ENCODE results near the gene ASIC1. TPM values are rescaled to one million over a fixed set of nuclear protein-coding genes. Genes with fewer than 3 reads are reported as not detected.
"Not testable (repeated sequence)": the region's sequence is repeated elsewhere in the genome, so short reads cannot be mapped to it uniquely, and the experiment has no call there.

Gene ASIC1
- total and polyA plus RNA-seq, 7 donors, result 0.20 to 0.82 (median 0.32) TPM

DNA sequence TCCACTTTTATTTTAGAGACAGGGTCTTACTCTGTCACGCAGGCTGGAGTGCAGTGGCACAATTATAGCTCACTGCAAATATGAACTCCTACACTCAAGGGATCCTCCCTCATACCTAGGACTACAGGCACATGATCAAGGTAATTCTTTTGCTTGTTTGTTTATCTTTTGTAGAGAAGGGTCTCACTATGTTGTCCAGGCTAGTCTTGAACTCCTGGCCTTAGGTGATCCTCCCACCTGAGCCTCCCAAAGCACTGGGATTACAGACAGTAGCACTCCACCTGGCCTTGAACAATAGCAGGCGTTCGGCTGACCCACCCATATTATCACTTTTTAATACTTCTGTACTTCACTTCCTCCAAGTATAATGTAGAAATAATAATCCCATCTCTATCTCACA lies 30.7 kb upstream of the ASIC1 start:
- no peak for ATAC-seq
- H3K27me3 ChIP-seq (ENCODE audit: insufficient read depth in 3 of 3, low read length in 2 of 3), result no peaks in the 10 kb centered on the region
- H3K4me1 ChIP-seq, result no peaks in the 10 kb centered on the region
- TF ChIP-seq, protein P1, sequence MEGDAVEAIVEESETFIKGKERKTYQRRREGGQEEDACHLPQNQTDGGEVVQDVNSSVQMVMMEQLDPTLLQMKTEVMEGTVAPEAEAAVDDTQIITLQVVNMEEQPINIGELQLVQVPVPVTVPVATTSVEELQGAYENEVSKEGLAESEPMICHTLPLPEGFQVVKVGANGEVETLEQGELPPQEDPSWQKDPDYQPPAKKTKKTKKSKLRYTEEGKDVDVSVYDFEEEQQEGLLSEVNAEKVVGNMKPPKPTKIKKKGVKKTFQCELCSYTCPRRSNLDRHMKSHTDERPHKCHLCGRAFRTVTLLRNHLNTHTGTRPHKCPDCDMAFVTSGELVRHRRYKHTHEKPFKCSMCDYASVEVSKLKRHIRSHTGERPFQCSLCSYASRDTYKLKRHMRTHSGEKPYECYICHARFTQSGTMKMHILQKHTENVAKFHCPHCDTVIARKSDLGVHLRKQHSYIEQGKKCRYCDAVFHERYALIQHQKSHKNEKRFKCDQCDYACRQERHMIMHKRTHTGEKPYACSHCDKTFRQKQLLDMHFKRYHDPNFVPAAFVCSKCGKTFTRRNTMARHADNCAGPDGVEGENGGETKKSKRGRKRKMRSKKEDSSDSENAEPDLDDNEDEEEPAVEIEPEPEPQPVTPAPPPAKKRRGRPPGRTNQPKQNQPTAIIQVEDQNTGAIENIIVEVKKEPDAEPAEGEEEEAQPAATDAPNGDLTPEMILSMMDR (IDR thresholded peaks at IDR 0.05), result no peak
- no peak overlapping the region for H3K4me3 ChIP-seq
- no peak overlapping the region for H3K27ac ChIP-seq
- WGBS, 3 donors, result 90 to 93% (median 92%) methylated on average over 3 of the region's 3 CpGs
- no peaks in the 10 kb centered on the region for H3K36me3 ChIP-seq (ENCODE audit: insufficient read depth in 1 of 2, low read depth in 1 of 2)
- no peak for DNase-seq
- intact Hi-C loops (cut with DNase I), result no loop called here
- H3K9me3 ChIP-seq, result no peaks in the 10 kb centered on the region

DNA sequence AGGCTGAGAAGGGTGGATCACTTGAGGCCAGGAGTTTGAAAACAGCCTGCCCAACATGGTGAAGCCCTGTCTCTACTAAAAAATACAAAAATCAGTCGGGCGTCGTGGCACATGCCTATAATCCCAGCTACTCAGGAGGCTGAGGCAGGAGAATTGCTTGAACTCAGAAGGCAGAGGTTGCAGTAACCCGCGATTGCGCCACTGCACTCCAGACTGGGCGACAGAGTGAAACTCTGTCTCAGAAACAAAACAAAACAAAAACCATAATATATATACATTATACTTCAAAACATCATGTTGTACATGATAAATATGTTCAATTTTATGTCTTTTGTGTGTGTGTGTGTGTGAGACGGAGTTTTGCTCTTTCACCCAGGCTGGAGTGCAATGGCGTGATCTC lies 26.9 kb upstream of the ASIC1 start:
- peaks cover 0 to 19% (median 7%) of the 10 kb centered on the region in 3 donors for H3K27me3 ChIP-seq (ENCODE audit: insufficient read depth in 3 of 3, low read length in 2 of 3)
- WGBS, 3 donors, result 84 to 85% (median 85%) methylated on average over 9 of the region's 9 CpGs
- H3K27ac ChIP-seq; ATAC-seq; H3K4me1 ChIP-seq; intact Hi-C loops (cut with DNase I); DNase-seq; H3K9me3 ChIP-seq; H3K36me3 ChIP-seq (ENCODE audit: insufficient read depth in 1 of 2, low read depth in 1 of 2); H3K4me3 ChIP-seq: not testable (repeated sequence)

DNA sequence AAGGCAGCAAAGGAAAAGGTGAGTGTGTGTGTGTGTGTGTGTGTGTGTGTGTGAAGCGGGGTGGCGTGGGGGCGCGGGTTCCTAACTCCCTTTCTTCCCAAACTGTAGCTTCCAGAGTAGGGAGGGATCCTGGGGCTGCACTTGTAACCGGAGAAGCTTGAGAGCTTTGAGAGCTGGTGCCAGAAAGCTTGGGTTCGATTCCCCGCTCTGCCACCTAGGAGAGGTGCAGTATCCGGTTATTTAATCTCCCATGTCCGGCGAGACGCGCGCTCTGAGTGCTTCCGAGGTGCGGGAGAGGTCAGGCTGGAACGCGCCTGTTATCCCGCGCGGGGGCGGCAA lies 24.9 kb upstream of the ASIC1 start:
- 15 to 17% (median 17%) methylated on average over 21 of the region's 21 CpGs for WGBS, 3 donors
- DNase-seq (no peak), ATAC-seq (no peak)
- peaks cover 0 to 23% (median 7%) of the 10 kb centered on the region in 3 donors for H3K27me3 ChIP-seq (ENCODE audit: insufficient read depth in 3 of 3, low read length in 2 of 3)
- TF ChIP-seq, protein P1 (IDR thresholded peaks at IDR 0.05), result no peak
- intact Hi-C loops (cut with DNase I), result no loop called here
- H3K27ac ChIP-seq, result no peak overlapping the region
- peak overlapping the region; percentile 38 for H3K4me3 ChIP-seq
- H3K36me3 ChIP-seq (ENCODE audit: insufficient read depth in 1 of 2, low read depth in 1 of 2), result no peaks in the 10 kb centered on the region
- no peaks in the 10 kb centered on the region for H3K9me3 ChIP-seq
- H3K4me1 ChIP-seq, result no peaks in the 10 kb centered on the region

DNA sequence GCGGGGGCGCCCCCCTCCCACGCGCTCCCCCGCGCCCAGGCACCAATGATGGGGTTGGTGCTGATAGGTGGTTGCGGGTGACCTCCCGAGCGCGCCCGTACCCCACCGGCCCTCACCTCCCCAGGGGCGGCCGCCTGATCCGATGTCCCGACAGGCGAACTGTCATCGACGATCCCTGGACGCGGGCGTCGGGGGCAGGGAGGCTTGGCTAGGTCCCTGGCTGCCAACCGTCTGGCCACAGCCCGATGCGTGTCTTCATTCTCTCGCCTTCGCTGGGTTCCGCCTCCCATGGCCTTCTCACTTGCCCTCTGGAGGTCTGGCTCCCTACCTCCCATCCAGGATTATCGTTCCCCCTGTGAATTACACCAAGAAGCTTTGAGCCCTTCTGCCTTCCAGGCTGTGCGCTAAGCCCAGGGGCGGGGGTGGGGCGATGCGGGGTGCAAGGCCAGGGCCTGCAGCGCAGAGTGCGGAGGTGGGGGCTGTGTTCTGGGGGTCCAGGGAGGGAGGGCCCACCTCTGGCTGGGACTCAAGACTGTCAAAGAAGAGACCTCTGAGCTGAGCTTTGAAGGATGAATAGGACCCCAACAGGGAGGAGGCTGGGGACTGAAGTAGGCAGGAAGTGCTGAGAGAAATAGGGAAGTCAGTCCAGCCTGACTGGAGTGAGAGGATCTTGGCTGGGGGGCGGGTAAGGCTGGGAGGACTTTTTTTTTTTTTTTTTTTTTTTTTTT lies 24.4 kb upstream of the ASIC1 start:
- no peak for DNase-seq
- Histone ChIP-seq H3K27me3 (ENCODE audit: insufficient read depth in 3 of 3, low read length in 2 of 3) (peaks cover 0 to 23% (median 7%) of the 10 kb centered on the region in 3 donors), H3K9me3 (no peaks in the 10 kb centered on the region), H3K27ac (no peak overlapping the region), H3K36me3 (ENCODE audit: insufficient read depth in 1 of 2, low read depth in 1 of 2) (no peaks in the 10 kb centered on the region), H3K4me1 (no peaks in the 10 kb centered on the region), H3K4me3 (peak overlapping the region; percentile 38)
- ATAC-seq, result peak in 1 of 4 donors; percentile 35
- TF ChIP-seq, protein P1 (IDR thresholded peaks at IDR 0.05), result no peak
- 15 to 21% (median 16%) methylated on average over 24 to 37 of the region's 37 CpGs for WGBS, 3 donors
- intact Hi-C loops (cut with DNase I), result no loop called here

DNA sequence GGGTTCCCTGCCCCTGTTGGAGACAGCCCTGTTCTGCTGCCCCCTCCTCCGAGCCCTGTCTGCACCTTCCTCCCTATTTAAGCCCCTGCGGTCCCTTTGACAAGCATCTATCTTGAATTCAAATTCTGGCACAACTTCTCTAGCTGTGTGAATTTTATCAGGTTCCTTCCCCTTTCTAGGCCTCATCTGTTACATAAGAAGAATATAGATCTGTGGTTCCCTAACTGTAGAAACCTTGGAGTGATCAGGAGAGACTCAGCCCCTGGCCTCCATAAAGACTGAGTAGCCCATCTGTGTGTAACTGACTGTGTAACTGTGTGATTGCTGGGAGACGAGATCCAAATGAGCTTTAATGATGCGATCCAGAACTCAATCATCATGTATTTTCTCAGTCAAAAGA lies 19.1 kb upstream of the ASIC1 start:
- Histone ChIP-seq H3K4me3 (no peak overlapping the region), H3K27me3 (ENCODE audit: insufficient read depth in 3 of 3, low read length in 2 of 3) (peaks cover 0 to 15% (median 0%) of the 10 kb centered on the region in 3 donors), H3K27ac (no peak overlapping the region), H3K9me3 (no peaks in the 10 kb centered on the region), H3K36me3 (ENCODE audit: insufficient read depth in 1 of 2, low read depth in 1 of 2) (no peaks in the 10 kb centered on the region), H3K4me1 (no peaks in the 10 kb centered on the region)
- TF ChIP-seq, protein P1 (IDR thresholded peaks at IDR 0.05), result no peak
- intact Hi-C loops (cut with DNase I), result no loop called here
- no peak for DNase-seq
- ATAC-seq, result no peak
- WGBS, 3 donors, result 92 to 97% (median 95%) methylated on average over 4 of the region's 4 CpGs
